Prostate gland (tissue), 2 donors: Measurements from ENCODE around the gene KAZN.

Experiments used
- CTCF ChIP-seq, 4 experiments: fragments of 200-600 bp in 2 of 4; fragments of 450-650 bp in 2 of 4; sonication (generic) in 2 of 4; IDR thresholded peaks; 1 replicate in 3 of 4; 2 replicates in 1 of 4; pipeline ENCODE4 v1.5.1; 2016 to 2019; ENCODE audit warnings: antibody characterized with exemption in 4 of 4, mild to moderate bottlenecking in 2 of 4, moderate library complexity in 2 of 4
- POLR2A ChIP-seq: fragments of 450-650 bp; IDR thresholded peaks from one replicate; pipeline ENCODE4 v1.6.1; 2016; ENCODE audit warnings: antibody characterized with exemption, mild to moderate bottlenecking

- no peak for TF ChIP-seq POLR2A
- no peak for TF ChIP-seq CTCF (IDR thresholded peaks at IDR 0.05)
These were observed 518.5 kb downstream of the KAZN start for GRCh38 chr1:15116966-15117365.
